HCT116 (cell line): ENCODE data around the gene CEMIP2. TPM values are rescaled to one million over a fixed set of nuclear protein-coding genes. Genes with fewer than 3 reads are reported as not detected.

Experiments
- ATAC-seq: fragments of 200-7000 bp; cut with Tn5 transposase; 2 replicates; pipeline ENCODE4 v1.9.1; 2020; ENCODE audit warnings: mild to moderate bottlenecking, moderate library complexity
- BruUV-seq: library from RNA; stranded (reverse); fragments of 400-500 nt; replicated peaks from 2 replicates; lab custom pipeline; 2021; lab: Mats Ljungman, UMichigan
- CTCF ChIA-PET: fragments of 300-600 bp; sonication (Branson Sonifier 250); formaldehyde crosslinking; loops from one replicate; lab custom pipeline; 2021; ENCODE audit warnings: antibody characterized with exemption; lab: Charles Lee
- POLR2A ChIA-PET: fragments of 300-600, 350-600 bp; sonication (Branson Sonifier 250); formaldehyde crosslinking; loops from one replicate; lab custom pipeline; 2021; ENCODE audit warnings: antibody characterized with exemption; lab: Charles Lee
- RAD21 ChIA-PET, 2 experiments: fragments of 300-600 bp; sonication (Branson Sonifier 250); formaldehyde crosslinking; loops; one replicate each; lab custom pipeline; 2023; ENCODE audit warnings: low total read pairs in 2 of 2; ENCODE audit not compliant: uncharacterized antibody in 2 of 2, unreplicated experiment in 2 of 2, low non-redundant PET in 1 of 2; lab: Charles Lee
- DNase-seq: peaks from one replicate; pipeline ENCODE4 v3.0.0-alpha.2; 2010; ENCODE audit warnings: low read depth, low spot score
- H2AFZ ChIP-seq: fragments of 200-600 bp; shearing (Covaris generic), sonication (generic); 2 replicates; pipeline ENCODE4 v1.6.1; 2017; ENCODE audit warnings: low read depth, mixed run types, mixed read lengths, antibody characterized with exemption, low read length; ENCODE audit not compliant: poor library complexity, severe bottlenecking
- H3K27ac ChIP-seq: 2 replicates; pipeline ENCODE4 v1.5.1; 2012; ENCODE audit warnings: low read depth, low read length
- H3K27me3 ChIP-seq: fragments of 200-600 bp; sonication (generic); 2 replicates; pipeline ENCODE4 v1.6.1; 2016; ENCODE audit warnings: mixed run types, low read length, mixed read lengths; ENCODE audit not compliant: insufficient read depth
- H3K36me3 ChIP-seq, 2 experiments: fragments of 200-500 bp in 1 of 2; fragments of 200-600 bp in 1 of 2; sonication (Bioruptor generic) in 1 of 2; sonication (generic) in 1 of 2; 2 replicates each; pipeline versions ENCODE4 v1.5.1 to v1.6.1; 2014 to 2016; ENCODE audit warnings: low read length in 2 of 2, inconsistent platforms in 1 of 2, mixed read lengths in 1 of 2, mixed run types in 1 of 2; ENCODE audit not compliant: insufficient read depth in 2 of 2, control insufficient read depth in 1 of 2
- H3K4me1 ChIP-seq, 2 experiments: fragments of 200-600 bp in 1 of 2; sonication (generic) in 1 of 2; 2 replicates each; pipeline versions ENCODE4 v1.5.1 to v1.6.1; 2012 to 2017; ENCODE audit warnings: low read length in 2 of 2, inconsistent platforms in 1 of 2, mild to moderate bottlenecking in 1 of 2, mixed read lengths in 1 of 2, mixed run types in 1 of 2, moderate library complexity in 1 of 2; ENCODE audit not compliant: insufficient read depth in 2 of 2, control insufficient read depth in 1 of 2
- H3K4me2 ChIP-seq: fragments of 200-600 bp; sonication (generic); 2 replicates; pipeline ENCODE4 v1.6.1; 2017; ENCODE audit warnings: mixed run types, low read length, mixed read lengths
- H3K4me3 ChIP-seq, 2 experiments: fragments of 200-600 bp in 1 of 2; sonication (generic) in 1 of 2; replicated peaks in 1 of 2; 2 replicates each; pipeline ENCODE4 v1.5.1; 2011 to 2016; ENCODE audit warnings: low read length in 2 of 2, control low read depth in 1 of 2, low read depth in 1 of 2, mild to moderate bottlenecking in 1 of 2, mixed read lengths in 1 of 2, mixed run types in 1 of 2
- H3K79me2 ChIP-seq: fragments of 200-600 bp; sonication (generic); 2 replicates; pipeline ENCODE4 v1.6.1; 2017; ENCODE audit warnings: mild to moderate bottlenecking, mixed run types, low read length, moderate library complexity, mixed read lengths; ENCODE audit not compliant: insufficient read depth
- H3K9ac ChIP-seq: fragments of 200-600 bp; sonication (generic); 2 replicates; pipeline ENCODE4 v1.6.1; 2016; ENCODE audit warnings: low read length, mixed read lengths
- H3K9me2 ChIP-seq: fragments of 200-600 bp; sonication (generic), shearing (Covaris generic); 2 replicates; pipeline ENCODE4 v1.6.1; 2017; ENCODE audit warnings: mixed run types, mild to moderate bottlenecking, moderate library complexity; ENCODE audit not compliant: insufficient read depth
- H3K9me3 ChIP-seq, 2 experiments: fragments of 200-500 bp in 1 of 2; fragments of 200-600 bp in 1 of 2; sonication (Bioruptor generic) in 1 of 2; sonication (generic) in 1 of 2; 2 replicates each; pipeline ENCODE4 v1.6.1; 2014 to 2017; ENCODE audit warnings: low read length in 2 of 2, mixed read lengths in 2 of 2, inconsistent platforms in 1 of 2, low read depth in 1 of 2, mild to moderate bottlenecking in 1 of 2, mixed run types in 1 of 2, moderate library complexity in 1 of 2; ENCODE audit not compliant: control insufficient read depth in 1 of 2, insufficient read depth in 1 of 2
- H4K20me1 ChIP-seq: fragments of 200-600 bp; sonication (generic), shearing (Covaris generic); 2 replicates; pipeline ENCODE4 v1.6.1; 2017; ENCODE audit warnings: mixed run types, mild to moderate bottlenecking, moderate library complexity; ENCODE audit not compliant: insufficient read depth
- CEBPB ChIP-seq: IDR thresholded peaks from 2 replicates; pipeline ENCODE4 v1.6.1; 2012; ENCODE audit warnings: low read depth
- EGR1 ChIP-seq: IDR thresholded peaks from 2 replicates; pipeline ENCODE4 v1.6.1; 2012; ENCODE audit warnings: low read depth
- ELF1 ChIP-seq: IDR thresholded peaks from 2 replicates; pipeline ENCODE4 v1.6.1; 2012; ENCODE audit warnings: low read depth, borderline replicate concordance
- EZH2phosphoT487 ChIP-seq: fragments of 200-600 bp; IDR thresholded peaks from 2 replicates; pipeline ENCODE4 v1.6.1; 2018; ENCODE audit warnings: antibody characterized with exemption, borderline replicate concordance
- POLR2A ChIP-seq: IDR thresholded peaks from 2 replicates; pipeline ENCODE4 v1.7.0; 2011; ENCODE audit warnings: borderline replicate concordance; ENCODE audit not compliant: insufficient read depth, insufficient read length; ENCODE audit errors: extremely low read depth
- POLR2AphosphoS5 ChIP-seq: IDR thresholded peaks from 2 replicates; pipeline ENCODE4 v1.6.1; 2011; ENCODE audit warnings: mild to moderate bottlenecking, low read depth, low read length, moderate library complexity
- SIN3A ChIP-seq: IDR thresholded peaks from 2 replicates; pipeline ENCODE4 v1.6.1; 2012; ENCODE audit warnings: low read depth
- SRF ChIP-seq: IDR thresholded peaks from 2 replicates; pipeline ENCODE4 v1.6.1; 2012; ENCODE audit warnings: low read depth
- YY1 ChIP-seq: IDR thresholded peaks from 2 replicates; pipeline ENCODE4 v1.6.1; 2011; ENCODE audit warnings: low read length, low read depth, moderate library complexity, mild to moderate bottlenecking; ENCODE audit not compliant: insufficient replicate concordance; ENCODE audit errors: extremely low read depth
- ZFX ChIP-seq: fragments of 450-650 bp; IDR thresholded peaks from 2 replicates; pipeline ENCODE4 v1.6.1; 2017
- ZNF274 ChIP-seq: fragments of 200-500 bp; sonication (Bioruptor generic); IDR thresholded peaks from 2 replicates; pipeline ENCODE4 v1.6.1; 2014; ENCODE audit warnings: mild to moderate bottlenecking, low read depth, low read length, inconsistent platforms
- intact Hi-C: fragments of 100-400 bp; cut with micrococcal nuclease; formaldehyde crosslinking; loops from 2 replicates; pipeline ENCODE4 v1.10.0; 2022
- total RNA-seq: library from RNA; stranded (reverse); gene quantifications from one replicate; pipeline ENCODE4 v1.2.1, GENCODE V29; 2021; ENCODE audit not compliant: unreplicated experiment
- TF ChIP-seq, protein P1 (sequence below): IDR thresholded peaks from 2 replicates; pipeline ENCODE4 v1.6.1; 2012
- TF ChIP-seq, protein P2 (sequence below): IDR thresholded peaks from 2 replicates; pipeline ENCODE4 v1.6.1; 2012
- TF ChIP-seq, protein P3 (sequence below): IDR thresholded peaks from 2 replicates; pipeline ENCODE4 v1.6.1; 2011; ENCODE audit warnings: mild to moderate bottlenecking, low read length, moderate library complexity; ENCODE audit not compliant: insufficient replicate concordance; ENCODE audit errors: extremely low read depth

The CEMIP2 gene
- total RNA-seq, 1 experiment from 2014 or later, result 14.3 TPM

DNA sequence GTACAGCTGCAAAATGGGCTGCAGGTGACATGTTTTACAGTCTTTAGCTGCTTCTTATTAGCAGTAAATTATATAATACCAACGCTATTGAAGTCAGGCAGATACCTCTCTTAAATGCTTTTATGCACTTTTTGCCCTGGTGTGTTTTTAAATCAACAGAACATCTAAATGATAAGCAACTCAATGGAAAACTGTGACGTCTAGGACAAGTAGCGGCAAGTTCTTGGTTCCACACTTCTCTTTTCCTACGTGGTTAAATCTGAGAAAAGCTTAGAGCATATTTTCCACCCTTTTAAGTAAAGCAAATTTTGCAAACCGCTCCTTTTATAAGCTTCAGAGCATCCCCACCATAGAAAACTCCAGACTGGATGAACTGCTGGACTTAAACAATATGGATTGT, 58.1 kb downstream of the CEMIP2 start:
- Histone ChIP-seq H3K36me3 (peaks cover 0 to 2% of the 10 kb centered on the region in 2 experiments; a peak in 1 of 4 replicates), H2AFZ (no peak overlapping the region), H3K9me2 (no peaks in the 10 kb centered on the region), H3K4me2 (no peak overlapping the region), H3K27me3 (no peaks in the 10 kb centered on the region), H3K27ac (no peak overlapping the region), H3K9ac (no peak overlapping the region), H3K4me3 (no peak overlapping the region), H4K20me1 (no peaks in the 10 kb centered on the region), H3K9me3 (no peaks in the 10 kb centered on the region), H3K4me1 (no peaks in the 10 kb centered on the region), H3K79me2 (no peaks in the 10 kb centered on the region)
- ChIA-PET RAD21 (no interaction called here), POLR2A (no interaction called here), CTCF (no interaction called here)
- TF ChIP-seq EGR1, result no peak
- ATAC-seq (no peak), DNase-seq (no peak)
- intact Hi-C loops, result loop anchor here (10.0 kb wide), 1 partner anchor 85 kb away; no protein-coding TSS in a partner anchor
- no TSS peak for BruUV-seq

DNA sequence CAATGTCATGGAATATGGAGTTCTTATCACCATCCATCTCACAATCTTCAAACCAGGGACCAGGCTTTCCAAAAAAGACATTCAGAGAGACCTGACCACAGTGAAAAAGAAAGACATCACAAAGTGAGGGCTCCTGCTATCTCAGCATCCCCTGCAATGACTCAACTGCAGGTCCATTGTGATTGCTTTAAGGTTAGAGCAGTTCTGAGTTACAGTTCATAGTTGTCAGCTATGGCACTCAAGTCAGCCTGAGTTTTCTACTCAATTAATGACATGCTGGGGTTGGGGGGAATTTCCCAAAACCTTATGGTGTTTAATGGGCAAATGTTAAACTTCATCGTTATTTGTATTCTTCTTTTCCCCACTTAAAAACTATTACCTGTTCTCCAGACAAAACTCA, 58.9 kb downstream of the CEMIP2 start:
- no peaks in the 10 kb centered on the region for H3K27me3 ChIP-seq
- H2AFZ ChIP-seq, result no peak overlapping the region
- H3K9me2 ChIP-seq, result no peaks in the 10 kb centered on the region
- H4K20me1 ChIP-seq, result no peaks in the 10 kb centered on the region
- H3K9ac ChIP-seq, result no peak overlapping the region
- BruUV-seq, result no TSS peak
- no peak for TF ChIP-seq YY1
- TF ChIP-seq, protein P1, sequence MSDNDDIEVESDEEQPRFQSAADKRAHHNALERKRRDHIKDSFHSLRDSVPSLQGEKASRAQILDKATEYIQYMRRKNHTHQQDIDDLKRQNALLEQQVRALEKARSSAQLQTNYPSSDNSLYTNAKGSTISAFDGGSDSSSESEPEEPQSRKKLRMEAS, result no peak
- TF ChIP-seq SRF, result no peak
- TF ChIP-seq, protein P2, sequence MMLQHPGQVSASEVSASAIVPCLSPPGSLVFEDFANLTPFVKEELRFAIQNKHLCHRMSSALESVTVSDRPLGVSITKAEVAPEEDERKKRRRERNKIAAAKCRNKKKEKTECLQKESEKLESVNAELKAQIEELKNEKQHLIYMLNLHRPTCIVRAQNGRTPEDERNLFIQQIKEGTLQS, result no peak
- TF ChIP-seq POLR2AphosphoS5, result no peak
- TF ChIP-seq SIN3A, result no peak
- TF ChIP-seq ZNF274, result no peak
- TF ChIP-seq POLR2A, result no peak
- no peak for TF ChIP-seq ZFX
- no peak for TF ChIP-seq EZH2phosphoT487
- TF ChIP-seq EGR1, result no peak
- TF ChIP-seq, protein P3, sequence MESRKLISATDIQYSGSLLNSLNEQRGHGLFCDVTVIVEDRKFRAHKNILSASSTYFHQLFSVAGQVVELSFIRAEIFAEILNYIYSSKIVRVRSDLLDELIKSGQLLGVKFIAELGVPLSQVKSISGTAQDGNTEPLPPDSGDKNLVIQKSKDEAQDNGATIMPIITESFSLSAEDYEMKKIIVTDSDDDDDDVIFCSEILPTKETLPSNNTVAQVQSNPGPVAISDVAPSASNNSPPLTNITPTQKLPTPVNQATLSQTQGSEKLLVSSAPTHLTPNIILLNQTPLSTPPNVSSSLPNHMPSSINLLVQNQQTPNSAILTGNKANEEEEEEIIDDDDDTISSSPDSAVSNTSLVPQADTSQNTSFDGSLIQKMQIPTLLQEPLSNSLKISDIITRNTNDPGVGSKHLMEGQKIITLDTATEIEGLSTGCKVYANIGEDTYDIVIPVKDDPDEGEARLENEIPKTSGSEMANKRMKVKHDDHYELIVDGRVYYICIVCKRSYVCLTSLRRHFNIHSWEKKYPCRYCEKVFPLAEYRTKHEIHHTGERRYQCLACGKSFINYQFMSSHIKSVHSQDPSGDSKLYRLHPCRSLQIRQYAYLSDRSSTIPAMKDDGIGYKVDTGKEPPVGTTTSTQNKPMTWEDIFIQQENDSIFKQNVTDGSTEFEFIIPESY, result no peak
- TF ChIP-seq CEBPB, result no peak
- no peak for TF ChIP-seq ELF1
- TF ChIP-seq, all 23 proteins: peak for 0
- Histone ChIP-seq H3K79me2 (no peaks in the 10 kb centered on the region), H3K9me3 (no peaks in the 10 kb centered on the region), H3K27ac (no peak overlapping the region), H3K4me2 (no peak overlapping the region), H3K36me3 (peaks cover 0 to 2% of the 10 kb centered on the region in 2 experiments; a peak in 1 of 4 replicates), H3K4me3 (no peak overlapping the region), H3K4me1 (no peaks in the 10 kb centered on the region)
- ChIA-PET CTCF (no interaction called here), RAD21 (no interaction called here), POLR2A (no interaction called here)
- ATAC-seq, result no peak
- intact Hi-C loops, result no loop called here
- DNase-seq, result no peak
